Hematopoietic multipotent progenitor cell treated with erythropoietin and hydrocortisone succinate and interleukin-3 and kit ligand, for 4 days (in vitro differentiated cells): ENCODE data around the gene BZW2.

Experiments
- DNase-seq: peaks from one replicate; pipeline ENCODE4 v3.0.0-alpha.2; 2015

Gene BZW2

DNA sequence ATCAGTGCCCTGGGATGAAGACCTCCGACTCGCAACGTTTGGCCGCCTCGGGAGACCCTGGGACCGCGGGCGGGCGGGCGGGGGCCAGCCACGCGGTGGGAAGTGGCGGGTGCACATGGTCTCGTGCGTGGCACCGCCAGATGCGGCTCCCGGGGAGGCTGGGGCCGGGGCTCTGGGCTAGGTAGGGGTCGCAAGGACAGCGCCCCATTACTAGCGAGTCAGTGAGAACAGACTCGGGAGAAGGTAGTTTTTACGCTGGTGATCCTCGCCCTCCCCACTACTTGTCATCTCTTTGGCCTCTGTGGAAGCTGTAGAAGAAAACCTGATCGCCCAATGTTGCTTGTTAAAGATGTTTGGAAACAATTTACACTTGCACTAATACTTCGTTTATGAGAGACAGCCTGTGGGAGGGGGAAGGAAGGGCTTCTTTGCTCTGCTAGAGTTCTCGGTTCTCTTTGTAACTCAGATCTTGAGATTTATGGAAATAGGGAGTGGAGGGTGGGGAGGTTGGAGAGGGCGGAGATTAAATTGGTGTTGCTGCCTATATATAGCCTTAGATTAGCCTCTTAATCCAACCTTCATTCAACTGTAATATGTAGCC lies 591 bp downstream of the BZW2 start:
- DNase-seq = peak; percentile 63

DNA sequence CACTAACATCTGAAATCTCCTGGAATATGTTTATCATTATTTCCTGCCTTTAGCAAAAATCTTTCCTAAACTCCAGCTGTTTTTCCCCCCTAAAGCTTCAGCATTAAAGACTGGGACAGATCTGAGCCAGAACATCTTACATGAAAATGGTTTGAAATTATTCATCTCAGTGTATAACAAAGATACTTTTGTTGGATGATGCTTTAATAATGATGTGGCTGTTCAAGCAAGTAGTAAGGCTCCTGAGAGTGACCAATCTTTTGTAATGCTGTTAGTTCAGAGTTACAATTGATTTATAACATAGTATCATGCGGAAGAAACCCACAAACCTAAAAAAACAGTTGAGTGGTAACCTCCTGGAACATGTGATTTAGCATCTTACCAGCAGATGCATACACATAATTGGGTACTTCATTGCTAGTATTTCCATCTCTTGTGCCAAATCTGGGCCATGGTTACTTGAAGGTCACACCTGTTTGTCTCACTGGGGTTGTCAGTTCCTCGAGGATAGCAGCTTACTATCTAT lies 1.5 kb downstream of the BZW2 start:
- DNase-seq = peak; percentile 41

DNA sequence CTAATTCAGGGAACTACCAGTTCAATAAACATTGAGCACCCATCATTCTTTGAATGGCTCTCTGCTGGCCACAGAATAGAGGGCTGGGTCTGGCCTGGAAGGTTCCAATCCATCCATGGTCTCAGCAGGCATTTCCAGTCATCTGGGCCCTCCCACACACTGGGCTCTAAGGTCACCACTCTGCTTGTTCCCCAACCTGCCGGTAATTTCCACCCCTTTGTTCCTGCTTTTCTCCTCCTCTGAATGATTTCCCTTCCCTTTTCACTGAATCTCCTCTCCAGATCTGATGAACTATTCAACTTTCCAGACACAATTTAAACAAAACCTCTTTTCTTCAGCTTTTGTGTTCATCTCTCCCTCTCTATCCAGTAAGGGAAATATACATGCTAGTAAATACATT lies 2.6 kb downstream of the BZW2 start:
- DNase-seq = no peak

DNA sequence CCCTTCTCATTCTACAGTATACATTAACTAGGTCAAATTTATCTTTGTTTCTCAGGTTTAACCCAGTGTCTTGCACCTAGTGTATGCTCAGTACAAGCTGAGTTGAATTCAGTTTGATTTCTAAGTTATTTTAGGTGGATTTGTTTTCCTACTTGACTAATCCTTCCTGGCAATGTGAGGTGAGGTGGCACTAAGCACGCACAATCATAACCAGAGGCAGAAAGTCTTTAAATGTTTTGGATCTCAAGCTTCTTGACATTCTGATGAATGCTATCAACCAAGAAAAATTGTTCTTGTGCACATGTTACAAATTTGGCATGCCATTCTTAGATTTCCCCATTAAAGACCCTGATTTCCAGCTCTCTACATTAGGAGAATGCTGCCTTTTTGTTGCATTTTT lies 3.2 kb downstream of the BZW2 start:
- DNase-seq = no peak

DNA sequence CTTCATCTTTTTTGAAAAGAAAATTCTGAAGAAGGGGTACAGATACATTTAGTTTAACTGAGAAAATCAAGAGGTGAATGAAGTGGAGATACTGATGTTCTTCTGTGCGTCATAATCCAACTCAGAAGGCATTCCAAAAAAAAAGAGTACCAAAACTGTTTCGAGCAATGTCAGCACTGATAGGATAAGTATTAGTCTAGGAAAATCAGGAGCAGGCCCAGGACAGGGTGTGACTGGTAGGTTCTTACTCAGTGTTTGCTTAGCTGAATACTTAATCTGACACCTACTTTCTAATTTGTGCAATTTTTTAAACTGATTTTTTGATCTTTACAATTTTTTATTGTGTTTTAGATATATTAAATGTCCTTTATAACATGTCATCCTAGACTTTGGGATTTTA lies 4.3 kb downstream of the BZW2 start:
- DNase-seq = no peak

DNA sequence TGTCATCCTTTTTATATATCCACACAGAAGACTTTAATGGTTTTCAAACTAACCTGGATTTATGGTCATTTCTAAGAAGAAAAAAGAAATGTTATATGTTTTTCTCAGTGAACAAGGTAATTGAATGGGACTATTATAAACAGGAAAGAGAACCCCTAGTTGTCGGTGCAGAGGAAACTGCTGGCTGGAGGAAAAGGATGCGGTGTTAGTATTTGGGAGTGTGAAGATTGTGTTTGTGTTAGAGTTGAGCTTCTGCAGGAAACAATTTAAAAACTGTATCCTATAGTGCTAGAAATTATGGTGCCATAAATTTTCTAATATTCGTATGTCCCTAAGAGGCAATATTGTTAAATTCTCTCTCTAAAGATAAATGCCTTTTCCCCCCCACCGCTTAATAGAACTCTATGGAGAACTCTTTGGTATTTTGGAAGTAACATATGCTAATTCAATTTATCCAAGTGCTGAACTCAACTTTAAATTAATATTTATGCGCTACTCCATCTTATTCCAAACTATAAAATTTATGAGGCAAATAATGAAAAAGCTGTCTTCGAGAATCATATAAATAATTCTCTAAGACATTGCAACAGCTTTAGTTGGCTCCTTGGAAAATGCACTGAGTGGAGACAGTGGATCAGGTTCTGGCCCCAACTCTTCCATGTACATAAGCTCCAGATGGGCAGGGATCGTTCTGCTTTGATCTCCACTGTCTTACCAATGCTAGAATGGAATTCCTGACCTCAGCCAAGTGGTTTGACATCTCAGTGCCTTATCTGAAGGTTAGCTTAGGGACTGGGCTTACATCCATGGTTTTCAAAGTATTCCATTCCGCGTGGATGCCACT lies 5.6 kb downstream of the BZW2 start:
- no peak for DNase-seq

DNA sequence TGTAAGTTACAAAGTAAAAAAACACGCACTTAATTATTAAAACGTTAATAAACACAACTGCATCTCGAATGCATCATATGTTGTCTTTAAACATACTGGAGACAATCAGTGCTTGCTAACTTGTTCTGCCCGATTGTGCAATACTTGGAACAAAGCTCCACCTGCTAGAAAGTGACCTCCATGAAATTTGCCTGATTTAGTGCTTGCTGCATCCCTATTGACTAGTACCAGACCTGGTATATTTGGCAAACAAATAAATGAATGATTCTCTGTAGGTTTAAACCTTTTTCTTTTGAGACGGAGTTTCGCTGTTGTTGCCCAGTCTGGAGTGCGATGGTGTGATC lies 6.2 kb downstream of the BZW2 start:
- DNase-seq = no peak

DNA sequence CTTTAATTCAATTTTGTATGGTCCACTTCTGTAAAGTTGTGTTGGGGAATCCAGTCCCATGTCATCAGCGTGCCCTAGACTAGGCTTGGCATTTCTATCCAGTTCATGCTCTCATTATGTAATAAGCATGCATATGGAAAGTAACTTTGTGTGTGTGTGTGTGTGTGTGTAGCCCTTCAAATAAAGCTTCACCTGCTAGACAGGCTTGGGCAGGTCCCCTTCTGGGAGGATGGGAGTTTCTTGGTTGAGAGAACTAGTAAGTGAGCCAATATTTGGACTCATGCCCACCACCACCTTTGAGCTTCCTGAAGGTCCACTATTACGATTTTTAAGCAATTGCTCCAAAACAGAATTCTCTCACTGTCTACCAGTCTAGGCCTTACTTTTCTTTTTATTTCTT lies 6.9 kb downstream of the BZW2 start:
- DNase-seq = no peak

DNA sequence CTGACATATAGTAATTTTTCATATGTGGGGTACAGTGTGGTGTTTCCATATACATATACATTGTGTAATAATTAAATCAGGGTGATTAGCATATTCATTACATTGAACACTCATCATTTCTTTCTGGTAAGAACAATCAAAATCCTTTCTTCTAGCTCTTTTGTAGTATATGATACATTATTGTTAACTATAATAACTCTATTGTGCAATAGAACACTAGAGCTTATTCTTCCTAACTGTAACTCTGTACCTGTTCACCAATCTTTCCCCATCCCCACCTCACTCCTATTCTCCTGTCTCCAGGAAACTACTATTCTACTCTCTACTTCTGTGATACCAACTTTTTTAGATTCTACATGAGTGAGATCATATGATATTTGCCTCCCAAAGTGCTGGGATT lies 9.4 kb downstream of the BZW2 start:
- DNase-seq = no peak

DNA sequence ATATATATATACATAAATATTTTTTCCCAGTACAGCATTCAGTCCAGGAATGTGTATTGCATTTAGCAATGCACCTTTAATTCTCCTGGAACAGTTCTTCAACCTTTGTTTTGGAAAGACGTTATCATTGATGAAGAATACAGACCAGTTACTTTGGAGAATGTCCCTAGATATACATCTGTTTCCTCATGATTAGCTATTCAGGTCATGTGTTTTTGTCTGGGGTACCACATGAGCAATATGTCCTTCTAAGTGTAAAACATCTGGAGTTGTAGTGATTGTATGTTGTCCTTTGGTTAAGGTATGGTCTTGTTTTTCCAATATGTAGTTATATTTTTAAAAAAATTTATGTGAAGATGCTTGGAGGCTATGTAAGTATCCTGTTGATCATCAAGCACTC lies 10.2 kb downstream of the BZW2 start:
- peak; percentile 29 for DNase-seq

DNA sequence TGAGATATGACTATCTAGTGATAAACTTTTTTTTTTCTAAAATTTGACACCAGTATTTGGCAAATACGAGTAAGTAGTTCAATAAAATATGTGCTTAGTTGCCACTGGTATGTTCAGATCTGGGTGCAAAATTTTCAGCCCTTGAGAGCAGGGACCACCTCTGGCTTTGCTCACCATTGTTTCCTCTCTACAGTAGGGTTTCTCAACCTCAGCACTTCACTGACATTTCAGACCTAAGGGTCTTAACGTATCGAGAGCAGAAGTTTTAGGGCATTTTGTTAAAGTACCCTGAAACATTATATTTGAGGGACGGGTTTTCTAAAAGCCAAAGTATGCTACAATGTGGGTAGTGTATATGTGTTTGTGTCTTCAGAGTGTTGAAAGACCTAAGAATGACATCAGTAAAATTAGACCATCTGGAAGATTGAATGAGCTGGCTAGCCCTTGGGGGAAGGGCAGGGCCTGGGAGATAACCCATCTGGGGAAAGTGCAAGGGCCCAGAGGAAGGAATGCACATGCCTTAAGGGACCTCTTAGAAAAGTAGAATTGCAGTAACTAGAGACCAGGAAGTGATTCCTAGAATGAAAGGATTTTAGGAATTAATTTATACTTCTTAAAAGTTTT lies 11.8 kb downstream of the BZW2 start:
- peak; percentile 77 for DNase-seq

DNA sequence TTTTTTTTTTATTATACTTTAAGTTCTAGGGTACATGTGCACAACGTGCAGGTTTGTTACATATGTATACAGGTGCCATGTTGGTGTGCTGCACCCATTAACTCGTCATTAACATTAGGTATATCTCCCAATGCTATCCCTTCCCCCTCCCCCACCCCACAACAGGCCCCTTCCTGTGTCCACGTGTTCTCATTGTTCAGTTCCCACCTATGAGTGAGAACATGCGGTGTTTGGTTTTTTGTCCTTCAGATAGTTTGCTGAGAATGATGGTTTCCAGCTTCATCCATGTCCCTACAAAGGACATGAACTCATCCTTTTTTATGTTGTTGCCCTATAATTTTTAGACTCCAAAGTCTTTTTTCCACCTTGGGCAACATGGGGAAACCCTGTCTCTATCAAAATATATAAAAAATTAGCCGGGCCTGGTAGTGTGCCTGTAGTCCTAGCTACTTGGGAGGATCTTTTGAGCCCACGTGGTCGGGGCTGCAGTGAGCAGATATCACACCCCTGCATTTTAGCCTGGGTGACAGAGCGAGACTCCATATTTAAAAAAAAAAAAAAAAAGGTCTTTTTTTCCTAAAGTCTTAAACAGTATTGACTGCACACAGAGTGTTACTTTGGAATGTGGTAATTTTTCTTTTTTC lies 14.0 kb downstream of the BZW2 start:
- DNase-seq = peak; percentile 64

DNA sequence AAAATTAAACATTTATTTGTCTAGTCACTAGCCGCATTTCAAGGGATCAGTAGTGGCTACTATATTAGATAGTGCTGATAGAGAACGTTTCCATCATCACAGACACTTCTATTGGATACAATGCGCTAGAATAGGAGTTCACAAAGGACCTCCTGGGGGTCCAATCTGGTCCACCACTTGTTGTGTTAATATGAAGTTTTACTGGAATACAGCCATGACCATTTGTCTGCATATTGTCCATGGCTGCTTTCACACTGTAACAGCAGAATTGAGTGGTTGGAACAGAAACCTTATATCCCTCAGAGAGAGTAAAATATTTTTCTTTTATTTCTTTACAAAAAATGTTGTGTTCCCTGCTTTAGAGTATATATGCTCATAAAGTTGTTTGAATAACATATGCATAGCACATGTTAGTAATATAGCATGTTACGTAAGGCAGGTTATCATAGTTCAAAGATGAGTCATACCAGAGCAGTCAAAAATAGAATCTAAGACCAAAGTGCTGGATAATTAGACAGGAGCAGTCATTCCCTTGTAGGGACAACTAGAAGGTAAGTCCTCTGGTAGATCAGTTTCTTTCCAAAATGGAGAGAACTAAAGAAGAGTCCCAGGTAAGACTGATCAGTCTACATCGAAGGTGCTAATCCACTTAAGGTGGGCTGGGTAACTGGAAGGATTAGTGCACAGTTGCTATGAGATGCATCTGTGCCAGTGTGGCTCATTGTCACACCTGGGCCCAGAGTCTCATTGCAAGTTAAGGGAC lies 14.9 kb downstream of the BZW2 start:
- peak; percentile 49 for DNase-seq

DNA sequence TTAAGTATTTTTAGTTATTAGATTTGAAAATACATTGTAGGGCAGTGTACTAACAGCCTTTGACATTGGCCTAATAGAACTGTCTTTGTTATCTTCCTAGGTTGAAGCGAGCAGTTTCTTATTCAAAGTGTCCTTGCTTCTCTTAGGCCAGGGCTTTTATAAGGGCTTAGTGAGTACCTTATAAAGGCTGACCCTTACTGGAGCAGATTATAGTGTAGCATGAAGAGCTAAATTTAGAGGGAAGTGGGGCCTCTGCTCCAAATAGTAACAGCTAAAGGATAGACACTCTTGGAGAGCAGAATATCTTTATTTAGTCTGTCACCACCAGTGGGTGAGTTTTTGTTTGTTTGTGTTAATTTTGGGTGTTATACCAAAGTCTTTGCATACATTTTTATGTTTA lies 15.9 kb downstream of the BZW2 start:
- DNase-seq = no peak

DNA sequence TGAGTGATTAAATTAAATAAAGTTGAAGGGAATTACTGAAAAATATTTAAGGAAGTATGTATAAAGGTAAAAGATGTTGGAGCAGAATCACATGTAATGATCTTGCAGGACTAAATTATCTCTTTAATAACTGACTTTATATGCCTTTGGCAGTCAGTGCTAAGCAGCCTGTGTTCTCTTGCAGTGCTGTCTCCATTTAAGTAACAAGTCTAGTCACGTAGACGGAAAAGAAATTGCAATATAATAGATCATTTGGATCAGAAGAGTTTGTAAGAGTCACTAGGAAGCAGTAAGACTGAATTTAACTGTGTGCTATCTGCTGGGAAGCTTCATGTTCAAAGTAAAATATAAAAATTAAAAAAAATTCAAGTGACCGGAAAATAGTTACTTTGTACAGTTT lies 21.4 kb downstream of the BZW2 start:
- no peak for DNase-seq

DNA sequence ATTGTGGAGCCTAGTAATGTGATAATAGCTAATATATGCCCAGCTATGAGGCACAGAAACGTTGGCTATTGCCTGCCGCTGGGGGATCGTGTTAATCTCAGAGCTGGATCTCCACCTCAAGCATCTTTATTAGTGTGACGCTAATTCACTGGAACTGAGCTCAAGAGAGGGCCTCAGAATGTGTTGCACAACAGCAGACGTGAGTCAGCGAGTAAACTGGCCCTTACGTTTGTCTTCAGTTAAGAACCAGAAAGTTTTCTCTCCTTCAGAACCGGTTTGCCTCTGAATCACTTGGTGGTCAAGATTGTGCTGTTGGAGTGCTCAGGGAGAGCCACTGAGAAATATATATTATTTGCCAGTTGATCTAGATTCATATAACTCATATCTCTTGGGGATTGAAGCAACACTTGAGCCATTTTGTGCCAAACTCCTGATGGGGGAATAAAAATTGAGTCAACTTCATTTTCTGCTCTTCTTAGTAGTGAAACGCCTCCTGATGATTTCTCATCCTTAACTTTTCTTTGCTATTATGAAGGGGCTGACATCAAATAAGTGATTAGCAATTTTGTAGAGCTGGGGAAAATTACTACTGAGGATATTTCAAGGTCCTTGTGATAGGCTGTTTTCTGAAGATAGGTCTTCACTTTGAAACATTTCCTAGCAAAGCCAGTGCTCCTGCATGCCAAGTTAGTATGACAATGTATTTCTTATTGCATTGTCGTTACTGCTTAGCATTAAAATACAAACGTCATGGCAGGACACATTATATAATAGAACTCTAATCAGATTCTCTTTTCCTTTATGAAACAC lies 22.3 kb downstream of the BZW2 start:
- peak; percentile 86 for DNase-seq

DNA sequence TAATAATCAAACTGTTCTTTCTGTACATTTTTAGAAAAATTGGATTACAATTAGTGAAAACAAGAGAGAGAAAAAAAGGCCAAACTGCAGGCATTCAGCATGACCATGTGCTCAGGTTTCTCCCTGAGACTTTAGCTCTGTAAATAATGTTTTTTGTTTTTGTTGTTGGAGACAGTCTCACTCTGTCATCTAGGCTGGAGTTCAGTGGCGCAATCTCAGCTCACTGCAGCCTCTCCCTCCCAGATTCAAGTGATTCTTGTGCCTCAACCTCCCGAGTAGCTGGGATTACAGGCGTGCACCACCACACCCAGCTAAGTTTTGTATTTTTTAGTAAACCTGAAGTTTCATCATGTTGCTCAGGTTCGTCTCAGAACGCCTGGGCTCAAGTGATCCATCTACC lies 23.0 kb downstream of the BZW2 start:
- no peak for DNase-seq

DNA sequence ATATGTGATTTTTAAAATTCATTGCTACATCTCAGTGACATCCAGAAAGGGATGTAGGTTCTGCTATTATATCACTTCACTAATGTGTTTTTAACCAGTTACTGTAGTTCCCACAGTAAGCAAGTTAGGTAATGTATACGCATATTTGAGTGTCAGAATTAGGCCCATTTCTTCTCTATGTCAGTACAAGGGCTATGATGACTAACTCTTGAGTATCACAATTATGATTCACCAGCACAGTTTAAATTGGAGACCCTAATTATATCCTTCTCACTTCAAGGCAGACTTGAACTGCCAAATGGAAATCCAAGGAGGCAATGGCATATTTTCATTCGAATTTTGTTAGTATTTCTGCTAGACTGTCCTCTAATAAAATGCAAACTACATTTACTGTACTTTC lies 23.6 kb downstream of the BZW2 start:
- DNase-seq = no peak

DNA sequence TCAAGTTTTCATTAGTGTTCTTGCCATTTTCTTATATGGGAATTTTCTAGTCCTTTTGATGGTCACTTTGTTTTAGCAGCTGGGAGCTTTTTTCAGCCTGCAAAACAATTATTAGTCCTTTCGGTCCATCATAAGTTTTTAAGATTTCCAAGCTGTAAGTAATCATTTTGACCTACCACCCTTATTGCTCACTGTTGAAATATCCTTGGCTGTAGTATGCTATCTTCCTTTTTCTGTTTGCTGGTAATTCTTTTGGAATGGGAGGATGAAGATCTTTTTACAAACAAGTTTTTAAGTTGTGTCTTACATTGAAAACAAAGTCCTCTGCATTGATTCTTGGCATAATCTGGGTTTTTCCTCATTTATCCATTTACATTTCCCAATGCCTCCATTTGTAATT lies 24.0 kb downstream of the BZW2 start:
- DNase-seq = no peak

DNA sequence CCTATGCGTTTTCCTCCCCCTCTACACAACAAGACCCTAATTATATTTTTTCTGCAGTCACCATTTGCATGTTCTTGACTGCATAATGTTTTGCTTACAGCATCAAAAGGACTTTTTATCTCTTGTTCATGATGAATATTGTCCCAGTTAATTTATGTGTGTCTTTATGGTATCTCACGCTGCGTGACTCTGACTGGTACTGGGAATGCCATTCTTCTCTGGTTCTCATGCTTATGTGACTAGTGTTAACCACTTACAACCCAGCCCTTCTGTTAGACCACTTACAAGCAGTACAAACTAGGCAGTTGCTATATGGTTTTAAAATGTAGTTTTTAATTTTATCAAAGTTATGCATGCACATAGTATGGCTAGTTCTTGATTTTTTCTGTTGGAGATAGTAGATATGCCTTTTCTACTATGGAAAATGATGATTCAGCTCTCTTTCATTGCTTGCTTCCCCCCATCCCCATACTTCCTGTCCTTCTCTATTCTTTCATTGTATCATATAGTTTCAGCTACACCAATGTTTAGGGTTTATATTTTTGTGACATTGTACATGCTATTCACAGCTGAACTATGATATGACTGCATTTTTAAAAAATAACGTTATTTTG lies 24.9 kb downstream of the BZW2 start:
- DNase-seq = no peak

DNA sequence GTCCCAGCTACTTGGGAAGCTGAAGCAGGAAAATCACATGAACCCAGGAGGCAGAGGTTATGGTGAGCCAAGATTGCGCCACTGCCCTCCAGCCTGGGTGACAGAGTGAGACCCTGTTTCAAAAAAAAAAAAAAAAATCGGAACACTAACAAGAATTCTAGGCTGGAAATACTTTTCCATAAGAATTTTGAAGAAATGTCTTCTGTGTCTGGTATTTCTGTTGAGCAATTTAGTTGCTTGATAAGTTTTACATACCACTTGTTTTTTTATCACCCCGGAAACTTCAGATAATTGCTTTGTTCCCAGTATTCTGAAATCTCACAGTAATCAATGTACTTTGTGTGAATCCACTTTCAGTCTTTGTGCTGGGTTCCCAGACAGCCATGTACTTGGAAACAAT lies 25.8 kb downstream of the BZW2 start:
- DNase-seq = no peak

DNA sequence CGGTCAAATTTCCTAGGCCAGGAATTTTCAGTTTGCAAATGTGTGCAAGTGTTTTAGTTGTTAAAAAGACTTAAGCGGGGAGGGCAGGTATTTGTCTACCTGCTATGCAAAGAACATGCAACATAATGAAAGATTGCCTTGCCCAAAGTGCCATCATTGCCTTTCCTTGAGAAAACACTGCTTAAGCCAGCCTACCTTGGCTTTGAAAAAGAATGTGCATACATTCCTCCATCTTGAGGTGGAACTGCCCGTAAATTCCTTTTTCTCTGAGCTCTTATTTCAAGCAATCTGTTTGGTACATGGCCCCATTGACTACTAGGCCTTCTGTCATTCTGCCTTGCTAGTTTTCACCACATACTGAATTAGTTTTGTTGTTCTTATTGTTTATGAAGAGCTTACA lies 29.3 kb downstream of the BZW2 start:
- no peak for DNase-seq
